Measurements from ENCODE around the gene DLG2.

- TF ChIP-seq CTCF (IDR thresholded peaks at IDR 0.05; ENCODE audit: low read depth, low read length, poor library complexity, severe bottlenecking) (no peak), EZH2phosphoT487 (IDR thresholded peaks at IDR 0.05; ENCODE audit: borderline replicate concordance, low read length) (no peak)
Observed at GRCh38 chr11:83682611-83682973, 1944.6 kb downstream of the DLG2 start.

Data from DOHH2 (cell line).